Body of pancreas (tissue), 4 donors: Measurements from ENCODE around the gene LPCAT1. TPM values are rescaled to one million over a fixed set of nuclear protein-coding genes. Genes with fewer than 3 reads are reported as not detected.

Source experiments
- ATAC-seq: fragments of 150-250 bp; one replicate; pipeline ENCODE4 v1.9.1; 2016
- DNase-seq, 4 donors: peaks; one replicate each; pipeline ENCODE4 v3.0.0-alpha.2; 2019
- H3K27ac ChIP-seq, 4 donors: fragments of 200-600 bp; sonication (generic); 1 replicate in 3 of 4; 2 replicates in 1 of 4; pipeline versions ENCODE4 v1.5.1 to v1.6.1; 2016 to 2019; ENCODE audit warnings: mild to moderate bottlenecking in 1 of 4, mixed read lengths in 1 of 4, moderate library complexity in 1 of 4
- H3K27me3 ChIP-seq, 2 donors: fragments of 200-600 bp; sonication (generic); one replicate each; pipeline ENCODE4 v1.6.0; 2016; ENCODE audit warnings: mild to moderate bottlenecking in 1 of 2
- H3K36me3 ChIP-seq, 2 donors: fragments of 200-600 bp; sonication (generic); replicated peaks in 1 of 2; 2 replicates each; pipeline ENCODE4 v1.5.1; 2016; ENCODE audit warnings: low read depth in 2 of 2; ENCODE audit not compliant: insufficient read depth in 1 of 2
- H3K4me1 ChIP-seq: fragments of 200-600 bp; sonication (generic); one replicate; pipeline ENCODE4 v1.6.0; 2016
- H3K4me3 ChIP-seq, 2 donors: fragments of 200-600 bp; sonication (generic); 1 replicate in 1 of 2; 2 replicates in 1 of 2; pipeline ENCODE4 v1.5.1; 2016 to 2019
- H3K9me3 ChIP-seq, 3 donors: fragments of 200-600 bp; sonication (generic); 1 replicate in 2 of 3; 2 replicates in 1 of 3; pipeline ENCODE4 v1.5.1; 2016
- CTCF ChIP-seq, 7 experiments: fragments of 450-650 bp in 4 of 7; fragments of 200-600 bp in 3 of 7; sonication (generic) in 3 of 7; IDR thresholded peaks; one replicate each; pipeline ENCODE4 v1.5.1; 2016 to 2019; ENCODE audit warnings: antibody characterized with exemption in 7 of 7
- POLR2A ChIP-seq, 3 donors: fragments of 450-650 bp; IDR thresholded peaks; one replicate each; pipeline ENCODE4 v1.6.1; 2016; ENCODE audit warnings: antibody characterized with exemption in 3 of 3, mild to moderate bottlenecking in 2 of 3
- WGBS, 2 donors: methylation state at CpG; one replicate each; pipeline ENCODE4 v1.1.5; 2017; 5-methylcytosine and 5-hydroxymethylcytosine counted together
- intact Hi-C: fragments of 100-400 bp; cut with DNase I; formaldehyde crosslinking; loops from one replicate; pipeline ENCODE4 v1.15.1; 2023
- microRNA-seq, 2 donors: library from miRNA; unstranded; fragments of <30 nt; microRNA quantifications; one replicate each; pipeline ENCODE4, GENCODE V29; 2016; ENCODE audit warnings: borderline number of aligned reads in 2 of 2, borderline replicate concordance in 2 of 2
- small RNA-seq: library from RNA; depleted of rRNA; stranded (forward); fragments of <200 nt; gene quantifications from one replicate; pipeline ENCODE3, GENCODE V24; 2016
- total RNA-seq, 2 donors: library from RNA; depleted of rRNA; stranded (reverse); fragments of >200 nt; gene quantifications; one replicate each; pipeline ENCODE4 v1.1.0, GENCODE V29; 2016

The LPCAT1 gene
- total RNA-seq, 2 donors from 2014 or later, result 17.1 to 21.5 TPM

GRCh38 chr5:1412621-1413020 is 111.1 kb downstream of the LPCAT1 start:
- peak in 1 of 4 donors; percentile 2 for DNase-seq
- Histone ChIP-seq H3K4me3 (no peak overlapping the region), H3K4me1 (no peaks in the 10 kb centered on the region), H3K27ac (no peak overlapping the region), H3K27me3 (no peaks in the 10 kb centered on the region), H3K9me3 (no peaks in the 10 kb centered on the region), H3K36me3 (no peaks in the 10 kb centered on the region)
- intact Hi-C loops, result no loop called here
- 42 to 56% methylated on average over 1 to 10 of the region's 10 CpGs for WGBS, 2 donors
- no peak for TF ChIP-seq CTCF (IDR thresholded peaks at IDR 0.05)
- no peak for TF ChIP-seq POLR2A (IDR thresholded peaks at IDR 0.05)
- ATAC-seq, result no peak

GRCh38 chr5:1412163-1412562 is 111.6 kb downstream of the LPCAT1 start:
- ATAC-seq, result no peak
- Histone ChIP-seq H3K9me3 (no peaks in the 10 kb centered on the region), H3K4me1 (no peaks in the 10 kb centered on the region), H3K27me3 (no peaks in the 10 kb centered on the region), H3K27ac (no peak overlapping the region), H3K4me3 (no peak overlapping the region), H3K36me3 (no peaks in the 10 kb centered on the region)
- DNase-seq, result peak in 1 of 4 donors; percentile 2
- intact Hi-C loops, result no loop called here
- 43 to 50% methylated on average over 13 to 16 of the region's 16 CpGs for WGBS, 2 donors
- TF ChIP-seq POLR2A (IDR thresholded peaks at IDR 0.05), result no peak
- TF ChIP-seq CTCF (IDR thresholded peaks at IDR 0.05), result no peak

Small RNA genes lying within 50 kb of the gene (microRNA-seq; reads per million reads assigned to microRNA genes)
- gene MIR6075, result 0 reads per million in 2 donors

Small RNA genes lying within 50 kb of the gene (small RNA-seq; reads per million reads assigned to genes)
- not detected for gene MIR6075

Other genes with a start within 250 kb of the LPCAT1 start
- gene TERT, start 228.9 kb downstream of the LPCAT1 start, total RNA-seq, result not detected
- 100 to 1,000 TPM in 1 of 2 donors, 10 to 100 TPM in 1; 91.3 to 109 TPM for gene CLPTM1L, start 178.9 kb downstream of the LPCAT1 start, total RNA-seq
- not detected for gene SLC6A3, start 78.5 kb downstream of the LPCAT1 start, total RNA-seq